H1 (cell line): Measurements from ENCODE around the gene PLCB2.

ENCODE experiments used
- CTBP2 ChIP-seq: IDR thresholded peaks from 2 replicates; pipeline ENCODE4 v1.7.0; 2011; ENCODE audit warnings: borderline replicate concordance, mild to moderate bottlenecking, moderate library complexity, mixed read lengths, low read length; ENCODE audit not compliant: insufficient read depth, insufficient read length
- EZH2 ChIP-seq: fragments of 200-600 bp; sonication (generic); IDR thresholded peaks from 2 replicates; pipeline ENCODE4 v1.7.1; 2012; ENCODE audit warnings: low read depth, mild to moderate bottlenecking, moderate library complexity, low read length, inconsistent platforms; ENCODE audit not compliant: severe bottlenecking
- HDAC2 ChIP-seq, 2 experiments: fragments of 300-600 bp in 1 of 2; sonication (generic) in 1 of 2; IDR thresholded peaks; 2 replicates each; pipeline ENCODE4 v1.6.1; 2011 to 2012; ENCODE audit warnings: low read depth in 2 of 2, low read length in 2 of 2, mild to moderate bottlenecking in 2 of 2, moderate library complexity in 2 of 2, borderline replicate concordance in 1 of 2, inconsistent platforms in 1 of 2
- POLR2A ChIP-seq, 2 experiments: IDR thresholded peaks; 1 replicate in 1 of 2; 2 replicates in 1 of 2; pipeline ENCODE4 v1.6.1; 2011; ENCODE audit warnings: low read depth in 2 of 2, low read length in 2 of 2, mild to moderate bottlenecking in 2 of 2; ENCODE audit errors: control extremely low read depth in 1 of 2
- POLR2AphosphoS5 ChIP-seq: IDR thresholded peaks from 2 replicates; pipeline ENCODE4 v1.6.1; 2011; ENCODE audit warnings: low read depth, low read length
- RBBP5 ChIP-seq: IDR thresholded peaks from 2 replicates; pipeline ENCODE4 v1.7.1; 2012; ENCODE audit warnings: low read depth, mild to moderate bottlenecking, inconsistent platforms, low read length, moderate library complexity, borderline replicate concordance
- SIN3A ChIP-seq, 2 experiments: IDR thresholded peaks in 1 of 2; conservative IDR thresholded peaks in 1 of 2; 2 replicates each; pipeline ENCODE4 v1.6.1; 2011 to 2012; ENCODE audit warnings: low read length in 2 of 2, improper control_type of control experiment in 1 of 2, low read depth in 1 of 2, mild to moderate bottlenecking in 1 of 2
- SRF ChIP-seq: IDR thresholded peaks from 2 replicates; pipeline ENCODE4 v1.6.1; 2011; ENCODE audit warnings: mild to moderate bottlenecking, low read depth, low read length, moderate library complexity
- SUZ12 ChIP-seq: fragments of 200-600 bp; sonication (generic); IDR thresholded peaks from 2 replicates; pipeline ENCODE4 v1.6.1; 2012; ENCODE audit warnings: mild to moderate bottlenecking, inconsistent platforms, low read length, moderate library complexity, mixed read lengths
- TEAD4 ChIP-seq: IDR thresholded peaks from 2 replicates; pipeline ENCODE4 v1.6.1; 2012; ENCODE audit warnings: low read depth, low read length, inconsistent platforms, mixed read lengths
- YY1 ChIP-seq: IDR thresholded peaks from 2 replicates; pipeline ENCODE4 v1.6.1; 2011; ENCODE audit warnings: low read depth, mild to moderate bottlenecking, low read length
- TF ChIP-seq, protein P1 (sequence below), 3 experiments: IDR thresholded peaks; 1 replicate in 2 of 3; 2 replicates in 1 of 3; pipeline versions ENCODE4 v1.5.1 to v1.6.1; 2011; ENCODE audit warnings: low read length in 3 of 3, mild to moderate bottlenecking in 3 of 3, inconsistent platforms in 2 of 3, low read depth in 1 of 3, moderate library complexity in 1 of 3; ENCODE audit not compliant: insufficient read depth in 1 of 3; ENCODE audit errors: control extremely low read depth in 1 of 3
- TF ChIP-seq, protein P2 (sequence below): IDR thresholded peaks from 2 replicates; pipeline ENCODE4 v1.6.1; 2012; ENCODE audit warnings: low read length, inconsistent platforms

DNA sequence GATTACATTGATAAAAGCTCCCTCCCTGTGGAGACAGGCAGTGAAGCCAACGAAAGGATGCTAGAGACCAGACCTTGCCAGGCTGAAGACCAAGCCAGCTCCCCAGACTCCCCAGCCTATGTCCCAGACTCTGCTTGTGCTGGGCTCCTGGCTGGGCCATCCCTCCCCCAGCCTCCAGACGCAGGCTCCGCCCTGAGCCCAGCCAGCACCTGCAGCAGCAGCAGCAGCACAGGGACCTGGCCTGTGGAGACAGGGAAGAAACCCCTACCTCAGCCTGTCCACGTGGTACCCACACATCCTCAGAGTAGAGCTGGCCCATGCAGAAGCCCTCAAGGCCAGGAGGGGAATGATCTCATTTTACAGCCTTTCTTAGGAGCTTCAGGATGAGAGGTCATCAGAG lies 38.1 kb downstream of the PLCB2 start:
- TF ChIP-seq POLR2A (IDR thresholded peaks at IDR 0.05; ENCODE audit: control extremely low read depth in 1 of 2, low read depth in 2 of 2, low read length in 2 of 2) (no peak), YY1 (no peak), TEAD4 (no peak), EZH2 (no peak), HDAC2 (IDR thresholded peaks at IDR 0.05; ENCODE audit: borderline replicate concordance in 1 of 2, low read depth in 2 of 2, low read length in 2 of 2) (no peak), SIN3A (conservative IDR thresholded peaks at IDR 0.05 in 1 of 2, IDR thresholded peaks at IDR 0.05 in 1 of 2; ENCODE audit: low read depth in 1 of 2, low read length in 2 of 2) (no peak), POLR2AphosphoS5 (no peak), SRF (no peak), SUZ12 (no peak), CTBP2 (no peak), RBBP5 (no peak)
- TF ChIP-seq, protein P1, sequence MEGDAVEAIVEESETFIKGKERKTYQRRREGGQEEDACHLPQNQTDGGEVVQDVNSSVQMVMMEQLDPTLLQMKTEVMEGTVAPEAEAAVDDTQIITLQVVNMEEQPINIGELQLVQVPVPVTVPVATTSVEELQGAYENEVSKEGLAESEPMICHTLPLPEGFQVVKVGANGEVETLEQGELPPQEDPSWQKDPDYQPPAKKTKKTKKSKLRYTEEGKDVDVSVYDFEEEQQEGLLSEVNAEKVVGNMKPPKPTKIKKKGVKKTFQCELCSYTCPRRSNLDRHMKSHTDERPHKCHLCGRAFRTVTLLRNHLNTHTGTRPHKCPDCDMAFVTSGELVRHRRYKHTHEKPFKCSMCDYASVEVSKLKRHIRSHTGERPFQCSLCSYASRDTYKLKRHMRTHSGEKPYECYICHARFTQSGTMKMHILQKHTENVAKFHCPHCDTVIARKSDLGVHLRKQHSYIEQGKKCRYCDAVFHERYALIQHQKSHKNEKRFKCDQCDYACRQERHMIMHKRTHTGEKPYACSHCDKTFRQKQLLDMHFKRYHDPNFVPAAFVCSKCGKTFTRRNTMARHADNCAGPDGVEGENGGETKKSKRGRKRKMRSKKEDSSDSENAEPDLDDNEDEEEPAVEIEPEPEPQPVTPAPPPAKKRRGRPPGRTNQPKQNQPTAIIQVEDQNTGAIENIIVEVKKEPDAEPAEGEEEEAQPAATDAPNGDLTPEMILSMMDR (IDR thresholded peaks at IDR 0.05; ENCODE audit: control extremely low read depth in 1 of 3, insufficient read depth in 1 of 3, low read depth in 1 of 3, low read length in 3 of 3), result no peak
- TF ChIP-seq, protein P2, sequence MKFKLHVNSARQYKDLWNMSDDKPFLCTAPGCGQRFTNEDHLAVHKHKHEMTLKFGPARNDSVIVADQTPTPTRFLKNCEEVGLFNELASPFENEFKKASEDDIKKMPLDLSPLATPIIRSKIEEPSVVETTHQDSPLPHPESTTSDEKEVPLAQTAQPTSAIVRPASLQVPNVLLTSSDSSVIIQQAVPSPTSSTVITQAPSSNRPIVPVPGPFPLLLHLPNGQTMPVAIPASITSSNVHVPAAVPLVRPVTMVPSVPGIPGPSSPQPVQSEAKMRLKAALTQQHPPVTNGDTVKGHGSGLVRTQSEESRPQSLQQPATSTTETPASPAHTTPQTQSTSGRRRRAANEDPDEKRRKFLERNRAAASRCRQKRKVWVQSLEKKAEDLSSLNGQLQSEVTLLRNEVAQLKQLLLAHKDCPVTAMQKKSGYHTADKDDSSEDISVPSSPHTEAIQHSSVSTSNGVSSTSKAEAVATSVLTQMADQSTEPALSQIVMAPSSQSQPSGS, result no peak
